GM12878 (cell line): ENCODE measurements around the gene SYTL4. TPM values are rescaled to one million over a fixed set of nuclear protein-coding genes. Genes with fewer than 3 reads are reported as not detected.

ENCODE experiments used
- E2F4 ChIP-seq: IDR thresholded peaks from 2 replicates; pipeline ENCODE4 v1.6.1; 2012; ENCODE audit warnings: low read depth, low read length, improper control_type of control experiment
- E2F8 ChIP-seq: fragments of 450-650 bp; IDR thresholded peaks from 2 replicates; pipeline ENCODE4 v1.6.1; 2018; ENCODE audit warnings: mild to moderate bottlenecking, low read depth, moderate library complexity; ENCODE audit not compliant: partially characterized antibody
- MLLT1 ChIP-seq: fragments of 450-650 bp; IDR thresholded peaks from 2 replicates; pipeline ENCODE4 v1.6.1; 2016; ENCODE audit warnings: mild to moderate bottlenecking
- RELB ChIP-seq: fragments of 450-650 bp; IDR thresholded peaks from 2 replicates; pipeline ENCODE4 v1.6.1; 2017; ENCODE audit warnings: low read depth, mild to moderate bottlenecking, moderate library complexity
- ZBTB4 ChIP-seq: fragments of 450-650 bp; formaldehyde crosslinking; IDR thresholded peaks from 2 replicates; pipeline ENCODE4 v1.4.0; 2022; ENCODE audit warnings: mild to moderate bottlenecking, moderate library complexity
- ZBTB40 ChIP-seq: fragments of 450-650 bp; IDR thresholded peaks from 2 replicates; pipeline ENCODE4 v1.6.1; 2016; ENCODE audit warnings: mild to moderate bottlenecking, moderate library complexity, borderline replicate concordance
- polyA plus RNA-seq, 11 experiments: library from polyadenylated mRNA; depleted of rRNA in 4 of 11; unstranded in 6 of 11; stranded (reverse) in 5 of 11; fragments of >200 nt; fragmentation: Nextera tagmentation in 4 of 11; fragmentation: Illumina TruSeq in 1 of 11; extraction: Ambion mirVana in 4 of 11; extraction: Trizol in 1 of 11; gene quantifications; 1 replicate in 1 of 11; 2 replicates in 10 of 11; pipeline versions ENCODE4 v1.2.1 to v1.2.3, GENCODE V29; 2011 to 2016; ENCODE audit warnings: inconsistent platforms in 2 of 11, missing spikeins in 2 of 11, low read depth in 1 of 11
- total RNA-seq, 4 experiments: library from RNA; depleted of rRNA in 3 of 4; stranded (reverse); fragments of >200 nt in 3 of 4; fragmentation: Illumina TruSeq in 1 of 4; extraction: Trizol in 1 of 4; gene quantifications; 2 replicates each; pipeline versions ENCODE4 v1.2.1 to v1.2.3, GENCODE V29; 2013 to 2021

SYTL4 gene
- total and polyA plus RNA-seq, 10 of the 15 experiments (the other 5 are each of a cell fraction or from before 2014, with no cell fraction given), result 0.07 to 0.74 (median 0.19) TPM; not detected in 2

- TF ChIP-seq ZBTB4 (CRISPR knock-in tag) (no peak), RELB (no peak), MLLT1 (no peak), E2F4 (no peak), E2F8 (no peak), ZBTB40 (no peak)
Measured at GRCh38 chrX:100649550-100650356, 82.2 kb downstream of the SYTL4 start (continued).
